Limb (tissue), 2 donors: ENCODE results near the gene SH3PXD2A.
"Not testable (repeated sequence)": the region's sequence is repeated elsewhere in the genome, so short reads cannot be mapped to it uniquely, and the experiment has no call there.

Source experiments
- DNase-seq, 2 donors: peaks; one replicate each; pipeline ENCODE4 v3.0.0-alpha.2; 2016; ENCODE audit errors: extremely low spot score in 2 of 2

SH3PXD2A gene

DNA sequence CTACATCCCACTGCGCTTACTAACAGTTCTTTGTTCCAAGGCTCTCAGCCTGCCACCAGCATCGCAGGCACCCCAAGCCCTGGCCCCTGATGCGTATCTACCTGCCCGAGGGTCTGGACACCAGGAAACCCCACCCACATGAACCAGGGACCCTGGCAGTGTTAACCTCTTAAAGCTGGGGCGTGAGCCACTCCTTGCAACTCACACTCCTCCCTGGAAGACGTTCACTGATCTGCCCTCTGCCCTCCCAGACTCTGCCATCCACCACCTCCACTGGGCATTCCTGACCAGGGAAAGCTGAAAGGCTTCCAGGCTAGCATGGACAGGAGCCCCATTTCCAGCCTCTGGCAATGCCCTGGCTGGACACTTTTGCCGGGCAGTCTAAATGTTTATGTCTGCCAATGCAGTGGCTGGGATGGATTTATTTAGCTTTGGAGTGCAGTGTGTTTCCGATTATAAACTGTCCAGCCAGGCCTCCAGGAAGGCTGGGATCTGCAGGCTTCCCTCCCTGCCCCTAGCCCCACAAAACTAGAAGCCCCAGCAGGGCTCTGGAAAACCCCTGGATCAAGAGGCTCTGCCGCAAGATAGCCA, 244.4 kb downstream of the SH3PXD2A start:
- DNase-seq = no peak

DNA sequence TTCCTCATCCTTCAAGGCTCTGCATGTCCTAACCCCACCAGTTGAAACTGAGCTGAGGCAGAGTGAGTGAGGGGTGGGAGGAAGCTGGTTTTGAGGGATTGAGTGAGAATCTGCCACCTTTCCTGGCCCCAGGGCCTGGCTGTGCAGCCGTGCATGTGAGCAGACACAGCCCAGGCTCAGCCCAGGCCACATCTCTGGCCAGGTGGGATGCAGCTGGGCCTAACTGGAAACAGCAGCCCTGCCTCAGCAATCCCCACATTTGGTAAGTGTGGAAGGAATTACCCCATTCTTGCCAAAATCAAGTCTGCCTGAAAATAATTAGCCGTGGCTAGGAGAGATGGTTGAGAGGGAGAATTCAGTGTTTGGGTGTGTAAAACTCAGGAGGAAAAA, 245.3 kb downstream of the SH3PXD2A start:
- no peak for DNase-seq

DNA sequence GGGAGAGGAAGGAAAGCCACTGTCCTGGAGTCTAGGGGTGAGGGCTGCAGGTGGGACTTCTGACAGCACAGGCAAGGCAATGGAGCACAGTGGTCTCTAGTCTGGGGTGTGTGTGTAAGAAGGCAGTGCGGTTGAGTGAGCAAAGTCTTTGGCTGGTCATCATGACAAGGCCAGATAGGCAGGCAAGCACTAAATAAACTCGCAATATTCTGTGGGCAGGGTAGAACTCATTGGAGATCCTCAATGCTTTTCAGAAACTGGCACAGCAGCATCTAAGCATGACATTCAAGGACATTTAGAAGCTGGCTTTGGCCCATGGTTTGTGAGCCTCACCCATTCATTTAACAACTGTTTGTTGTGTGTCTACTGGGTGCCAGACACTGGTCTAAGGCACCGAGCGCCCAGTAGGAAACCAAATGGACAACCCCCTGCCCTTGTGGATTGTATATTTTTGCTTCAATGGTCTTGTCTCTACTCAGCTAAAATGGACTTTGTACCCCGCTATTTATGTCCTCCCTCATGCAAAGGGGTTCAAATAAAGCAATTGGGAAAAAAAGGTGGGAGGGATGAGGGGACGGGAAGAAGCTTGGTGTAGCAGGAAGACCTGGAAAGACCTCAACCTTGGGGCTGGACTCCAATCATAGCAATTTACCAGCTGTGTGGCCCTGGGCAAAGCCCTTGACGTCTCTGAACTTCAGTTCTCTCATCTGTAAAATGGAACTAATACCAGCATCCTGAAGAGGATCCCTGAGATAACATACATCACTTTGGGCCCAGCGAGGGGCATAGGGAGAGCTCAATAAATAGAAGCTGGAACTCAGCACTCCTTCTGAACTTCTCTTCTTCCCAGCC, 245.9 kb downstream of the SH3PXD2A start:
- DNase-seq = no peak

DNA sequence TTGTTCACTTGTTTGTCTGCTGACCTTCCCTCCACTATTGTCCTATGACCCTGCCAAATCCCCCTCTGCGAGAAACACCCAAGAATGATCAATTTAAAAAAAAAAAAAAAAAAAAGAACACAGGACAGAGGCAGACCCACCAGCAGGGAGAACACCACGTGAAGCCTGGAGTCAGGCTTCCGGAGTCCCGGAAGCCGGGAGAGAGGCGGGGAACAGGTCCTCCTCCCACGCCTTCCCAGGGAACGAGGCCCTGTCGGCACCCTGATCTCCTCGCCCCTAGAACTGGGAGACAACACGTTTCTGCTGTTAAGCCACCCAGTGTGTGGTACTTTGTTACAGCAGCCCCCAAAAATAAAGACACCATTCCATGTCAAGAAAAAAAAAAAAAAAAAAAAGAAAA, 247.3 kb downstream of the SH3PXD2A start:
- not testable (repeated sequence) for DNase-seq

DNA sequence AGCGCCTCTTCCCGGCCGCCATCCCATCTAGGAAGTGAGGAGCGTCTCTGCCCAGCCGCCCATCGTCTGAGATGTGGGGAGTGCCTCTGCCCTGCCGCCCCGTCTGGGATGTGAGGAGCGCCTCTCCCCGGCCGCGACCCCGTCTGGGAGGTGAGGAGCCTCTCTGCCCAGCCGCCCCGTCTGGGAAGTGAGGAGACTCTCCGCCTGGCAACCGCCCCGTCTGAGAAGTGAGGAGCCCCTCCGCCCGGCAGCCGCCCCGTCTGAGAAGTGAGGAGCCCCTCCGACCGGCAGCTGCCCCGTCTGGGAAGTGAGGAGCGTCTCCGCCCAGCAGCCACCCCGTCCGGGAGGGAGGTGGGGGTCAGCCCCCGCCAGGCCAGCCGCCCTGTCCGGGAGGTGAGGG, 248.3 kb downstream of the SH3PXD2A start:
- DNase-seq = not testable (repeated sequence)

DNA sequence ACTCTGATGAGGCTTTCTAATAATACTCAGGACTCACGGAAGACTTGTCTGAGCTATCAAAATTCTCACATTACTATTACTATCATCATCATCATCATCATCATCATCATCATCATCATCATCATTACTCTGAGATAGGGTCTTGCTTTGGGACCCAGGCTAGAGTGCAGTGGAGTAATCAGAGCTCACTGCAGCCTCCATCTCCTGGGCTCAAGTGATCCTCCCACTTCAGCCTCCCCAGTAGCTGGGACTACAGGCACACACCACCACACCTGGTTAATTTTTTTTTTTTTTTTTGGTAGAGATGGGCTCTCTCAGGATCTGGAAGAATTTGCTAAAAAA, 249.3 kb downstream of the SH3PXD2A start:
- not testable (repeated sequence) for DNase-seq

DNA sequence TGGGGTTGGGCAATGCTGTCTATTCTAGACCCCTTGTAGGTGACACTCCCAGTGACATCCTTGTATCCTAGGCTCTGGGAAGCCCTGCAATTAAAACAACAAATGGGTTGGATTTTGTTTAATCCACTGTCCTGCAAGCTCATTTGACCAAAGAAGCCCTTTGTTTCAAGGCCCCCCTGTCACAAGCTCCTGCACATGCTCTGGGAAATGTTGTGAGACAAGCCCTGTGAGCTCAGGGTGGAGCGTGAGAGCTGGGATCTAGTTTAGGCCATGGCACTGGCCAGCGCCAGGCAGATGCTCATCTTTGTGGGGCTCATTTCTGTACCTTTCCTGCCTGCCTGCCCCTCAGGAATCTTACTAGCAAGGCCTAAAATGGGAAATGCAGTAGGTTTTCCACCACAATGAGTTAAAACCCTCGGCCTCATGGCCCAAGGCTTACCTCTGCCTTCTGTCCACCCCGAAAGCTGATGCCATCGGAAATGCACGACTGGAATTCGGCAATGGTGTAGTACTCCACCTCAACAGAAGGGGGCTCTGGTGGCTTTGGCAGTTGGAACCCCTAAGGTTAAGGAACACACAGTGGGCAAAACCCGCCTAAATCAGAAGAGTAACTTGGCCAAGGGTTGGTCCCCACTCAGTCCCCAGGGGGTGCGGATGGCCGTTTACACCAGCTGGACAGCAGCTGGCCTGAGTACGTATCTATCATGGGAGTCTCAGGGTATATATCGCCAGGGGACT, 249.8 kb downstream of the SH3PXD2A start:
- no peak for DNase-seq

DNA sequence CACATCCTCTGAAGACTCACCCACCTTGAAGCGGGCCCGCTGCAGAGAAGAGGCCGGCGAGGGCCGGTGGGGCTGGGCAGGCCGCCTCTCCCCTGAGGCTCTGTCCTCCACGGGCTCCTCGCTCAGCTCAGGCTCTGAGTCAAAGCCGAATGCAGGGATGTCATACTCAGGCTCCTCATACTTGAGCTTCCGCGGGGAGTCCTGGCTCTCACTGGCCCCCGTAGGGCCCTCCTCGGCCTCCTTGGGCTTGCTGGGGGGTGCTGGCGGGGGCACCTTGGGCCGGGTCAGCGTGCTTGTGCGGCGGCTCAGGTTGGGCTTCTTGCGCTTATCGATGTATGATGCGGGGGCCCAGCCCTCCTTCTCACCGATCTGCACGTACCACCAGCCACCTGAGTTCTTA, 252.0 kb downstream of the SH3PXD2A start:
- no peak for DNase-seq

DNA sequence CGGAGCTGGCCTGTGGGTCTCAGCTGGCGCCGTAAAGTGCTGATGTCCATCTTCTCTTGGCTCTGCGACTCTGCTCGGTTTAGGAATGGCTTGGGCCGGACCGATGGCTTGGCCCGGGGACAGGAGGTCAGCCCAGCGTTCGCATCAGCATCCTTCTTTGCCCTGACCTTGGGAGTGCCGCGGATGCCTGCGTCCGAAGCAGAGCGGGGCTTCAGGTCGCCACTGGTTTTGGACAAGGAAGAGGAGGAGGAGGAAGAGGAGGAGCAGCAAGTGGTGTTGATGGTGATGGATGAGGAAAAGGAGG, 252.6 kb downstream of the SH3PXD2A start:
- no peak for DNase-seq

DNA sequence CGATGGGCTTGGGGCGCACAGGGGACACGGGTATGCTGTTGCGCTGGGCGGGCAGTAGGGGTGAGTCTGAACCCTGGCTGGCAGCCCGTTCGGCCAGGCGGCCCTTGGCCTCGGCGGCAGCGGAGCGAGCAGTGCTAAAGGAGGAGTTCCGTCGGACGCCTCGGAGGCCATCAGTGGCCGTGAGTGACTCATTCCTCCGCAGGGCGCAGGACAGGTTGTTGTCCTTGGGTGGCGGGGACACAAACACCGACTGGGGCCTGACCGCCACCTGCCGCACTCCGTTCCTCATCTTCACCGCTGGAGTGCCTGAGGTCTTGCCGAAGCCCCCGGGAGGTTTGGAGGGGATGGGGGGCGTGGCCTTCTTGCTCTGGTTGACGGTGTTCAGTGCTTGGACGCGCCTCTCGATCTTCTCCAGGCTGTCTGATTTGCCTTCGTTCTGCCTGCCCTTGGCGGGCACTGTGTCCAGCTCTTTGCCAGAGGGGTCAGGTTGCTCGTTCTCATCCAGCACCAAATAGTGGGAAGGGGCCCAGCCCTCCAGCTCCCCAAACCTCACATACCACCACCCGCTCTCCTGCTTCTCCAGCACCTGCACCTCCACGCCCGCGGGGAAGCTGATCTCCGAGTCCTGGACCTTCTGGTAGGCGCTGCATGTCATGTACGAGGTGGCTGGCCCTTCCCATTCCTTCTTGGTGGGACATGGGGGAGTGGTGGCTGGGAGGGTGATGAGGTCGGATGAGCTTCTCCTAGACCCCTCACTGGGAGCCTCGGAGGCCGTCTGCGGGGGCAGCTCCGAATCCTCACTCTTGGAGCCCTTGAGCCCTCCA, 253.1 kb downstream of the SH3PXD2A start:
- no peak for DNase-seq

DNA sequence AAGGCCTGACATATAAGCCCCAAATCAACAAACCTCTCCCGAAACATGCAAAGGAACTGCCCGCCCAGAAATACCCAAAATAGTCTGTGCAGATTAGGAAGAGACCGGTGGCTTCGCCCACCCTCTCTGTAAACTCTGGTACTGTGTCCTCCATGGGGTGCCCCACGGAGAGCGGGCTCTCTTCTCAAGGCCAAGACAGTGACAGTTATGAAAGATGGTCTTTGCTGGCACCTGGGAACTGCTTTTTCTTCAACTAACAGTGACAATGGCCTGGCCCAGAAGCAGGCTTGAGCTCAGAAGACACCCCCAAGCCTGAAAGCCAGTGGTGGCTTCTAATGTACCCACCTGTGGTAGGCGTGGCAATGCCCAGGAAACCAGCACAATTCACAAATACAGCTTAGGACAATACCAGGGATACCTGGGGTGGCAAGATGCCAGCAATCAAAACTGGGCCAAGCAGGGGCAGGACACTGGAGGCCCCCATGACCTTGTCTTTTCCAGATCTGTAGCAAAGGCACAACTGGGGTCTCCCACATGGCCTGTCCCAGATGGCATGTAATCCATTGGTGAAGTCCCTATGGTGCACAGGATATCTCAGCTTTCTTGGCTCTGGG, 254.3 kb downstream of the SH3PXD2A start:
- DNase-seq = no peak

DNA sequence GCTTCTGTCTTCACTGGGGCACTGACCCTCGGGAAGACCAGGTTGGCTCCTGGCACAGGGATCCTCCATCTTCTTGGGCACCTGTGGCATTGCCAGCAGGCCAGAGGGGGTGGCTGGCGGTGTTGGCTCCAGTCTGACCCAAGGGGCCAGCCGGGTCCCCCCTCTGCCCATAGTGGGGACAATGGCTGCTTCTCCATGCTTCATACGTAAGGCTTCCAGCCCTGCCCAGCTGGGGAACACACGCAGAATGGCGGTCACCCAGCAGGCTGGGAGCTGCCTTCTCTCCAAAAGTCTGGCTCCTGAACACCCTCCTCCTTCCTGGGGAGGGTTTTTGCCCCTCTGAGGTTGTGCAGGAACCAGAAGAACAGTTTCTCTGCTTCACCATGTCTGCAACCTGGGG, 255.1 kb downstream of the SH3PXD2A start:
- no peak for DNase-seq

DNA sequence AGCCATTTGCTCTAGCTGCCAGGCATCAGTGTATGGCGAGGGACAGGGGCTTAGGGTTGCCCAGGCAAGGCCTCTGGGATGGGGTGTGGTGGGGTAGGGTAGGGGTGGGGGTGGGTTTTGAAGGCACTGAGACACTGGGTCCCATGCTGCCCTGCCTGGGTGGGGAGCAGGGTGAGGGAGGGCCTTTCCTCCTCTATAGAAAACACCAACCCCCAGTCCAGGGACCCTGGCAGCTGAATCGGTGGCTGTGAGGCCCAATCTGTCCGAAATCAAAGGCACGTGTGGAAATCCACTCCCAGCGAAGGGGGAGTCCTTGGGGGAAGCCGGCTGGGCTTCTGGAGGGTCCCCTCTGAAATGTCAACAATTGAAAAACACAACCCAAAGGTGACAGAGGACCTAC, 255.5 kb downstream of the SH3PXD2A start:
- no peak for DNase-seq

DNA sequence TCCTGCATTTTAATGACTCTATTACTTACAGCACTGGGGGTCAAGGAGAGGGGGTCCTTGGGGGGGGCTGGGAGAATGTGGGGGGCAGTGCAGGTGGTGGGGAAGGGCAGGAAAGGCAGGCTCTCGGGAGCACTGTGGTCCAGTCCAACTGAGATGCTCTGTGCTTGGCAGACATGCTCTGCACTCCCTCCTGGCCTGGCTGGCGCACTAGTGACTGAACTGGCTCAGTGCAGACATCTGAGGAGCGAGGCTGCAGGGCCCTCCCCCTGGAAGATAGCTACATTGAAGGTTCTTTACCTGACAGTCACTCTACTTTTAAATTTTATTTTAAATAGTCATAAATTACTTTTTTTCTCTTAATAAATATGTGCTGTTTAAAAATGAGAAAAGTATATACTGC, 256.2 kb downstream of the SH3PXD2A start:
- no peak for DNase-seq

DNA sequence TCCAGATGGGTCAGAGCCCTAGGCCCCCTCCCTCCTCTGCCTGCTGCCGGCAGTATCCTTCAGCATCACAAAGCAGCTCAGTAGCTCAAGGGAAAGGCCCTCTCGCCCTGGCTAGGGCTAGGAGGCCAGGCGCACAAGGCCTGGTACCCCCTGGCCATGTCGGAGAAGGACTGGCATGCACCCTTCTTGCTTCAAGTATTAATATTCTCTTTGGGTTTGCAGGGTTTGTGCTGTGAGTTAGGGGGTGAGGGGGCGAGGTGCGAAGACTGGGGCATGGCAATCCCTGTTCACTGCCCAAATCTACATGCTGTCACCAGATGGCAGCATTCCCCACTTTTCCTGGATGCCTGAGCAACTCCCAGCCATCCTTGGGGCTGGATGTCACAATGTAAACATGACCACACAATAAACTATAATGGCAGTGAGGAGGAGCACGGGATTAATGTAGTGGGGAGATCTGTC, 256.7 kb downstream of the SH3PXD2A start:
- DNase-seq = peak; percentile 60 to 78

DNA sequence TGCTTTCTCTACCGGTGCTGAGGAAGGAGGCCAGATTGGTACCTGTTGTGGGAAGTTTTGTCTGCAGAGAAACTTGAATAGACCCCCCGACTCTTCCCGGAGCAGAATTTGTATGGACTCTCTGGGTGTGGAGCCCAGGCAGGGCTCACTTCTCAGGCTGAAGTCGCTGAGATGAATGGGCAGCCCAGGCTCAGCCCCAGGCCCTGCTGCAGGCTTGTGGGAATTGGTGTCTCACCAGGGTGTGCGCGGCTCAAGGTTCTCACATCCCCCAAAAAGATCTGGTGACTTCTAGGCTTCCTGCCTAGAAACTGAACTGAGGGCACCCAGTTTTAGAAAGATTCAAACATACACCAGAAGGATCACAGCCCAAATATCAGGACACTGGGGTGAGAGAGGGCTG, 258.4 kb downstream of the SH3PXD2A start:
- DNase-seq = no peak

DNA sequence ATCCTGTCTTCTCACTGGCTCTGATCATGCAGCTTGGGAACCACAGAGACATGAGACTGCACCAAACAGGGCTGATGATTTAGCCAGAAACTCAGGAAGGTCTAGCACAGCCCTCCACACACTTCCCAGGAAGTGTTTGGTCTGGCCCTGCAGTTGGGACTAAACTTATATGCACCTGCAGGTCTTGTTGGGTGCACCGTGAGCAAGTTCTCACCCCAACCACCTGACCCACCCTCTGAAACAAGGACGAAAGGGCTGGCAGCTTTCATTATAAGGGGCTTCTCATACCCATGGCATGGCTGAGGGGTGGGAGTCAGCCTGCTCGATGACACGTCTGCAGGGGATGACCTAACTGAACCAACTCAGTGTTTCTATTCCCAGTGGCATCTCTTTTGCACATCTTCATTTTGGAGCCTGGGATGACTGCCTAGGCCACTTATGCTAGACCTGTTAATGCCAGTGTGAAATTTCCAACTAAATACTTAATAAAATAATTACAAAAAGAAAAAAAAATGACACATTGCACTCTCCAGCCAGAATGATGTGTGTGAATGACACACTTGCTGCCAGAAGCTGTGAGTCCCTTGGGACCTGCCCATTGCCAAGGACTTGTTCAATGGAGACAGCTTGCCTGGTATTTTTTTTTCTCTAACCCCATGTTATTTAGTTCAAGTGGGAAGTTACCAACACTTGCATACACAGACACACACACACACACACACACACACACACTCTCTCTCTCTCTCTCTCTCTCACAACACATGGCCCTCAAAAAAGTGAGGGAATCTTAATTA, 259.2 kb downstream of the SH3PXD2A start:
- DNase-seq = no peak

DNA sequence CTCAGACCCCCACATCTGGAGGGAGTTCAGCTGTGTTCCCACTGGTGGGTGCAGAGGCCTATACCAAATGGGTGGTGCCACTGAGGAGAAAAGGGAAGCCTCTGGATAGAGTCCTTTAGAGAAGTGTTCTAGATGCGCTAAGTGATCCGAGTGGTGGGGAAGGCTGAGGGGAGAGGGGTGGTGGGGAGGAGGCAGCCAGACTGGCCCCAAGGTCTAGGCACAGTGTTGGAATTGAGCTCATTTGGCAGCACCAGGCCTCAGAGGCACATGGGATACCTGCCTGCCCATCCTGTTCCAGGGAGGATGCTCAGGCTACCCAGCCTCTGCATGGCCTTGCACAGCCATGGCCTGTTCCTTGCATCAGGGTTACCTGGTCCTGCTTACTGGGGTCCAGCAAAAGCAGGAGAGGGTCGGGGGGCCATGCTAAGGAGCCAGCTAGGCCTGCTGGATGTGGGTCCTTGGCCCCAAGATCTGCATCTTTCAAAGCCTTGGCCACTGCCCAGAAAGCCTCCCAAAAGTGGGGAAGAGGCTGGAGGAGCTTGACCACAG, 262.3 kb downstream of the SH3PXD2A start:
- DNase-seq = no peak

DNA sequence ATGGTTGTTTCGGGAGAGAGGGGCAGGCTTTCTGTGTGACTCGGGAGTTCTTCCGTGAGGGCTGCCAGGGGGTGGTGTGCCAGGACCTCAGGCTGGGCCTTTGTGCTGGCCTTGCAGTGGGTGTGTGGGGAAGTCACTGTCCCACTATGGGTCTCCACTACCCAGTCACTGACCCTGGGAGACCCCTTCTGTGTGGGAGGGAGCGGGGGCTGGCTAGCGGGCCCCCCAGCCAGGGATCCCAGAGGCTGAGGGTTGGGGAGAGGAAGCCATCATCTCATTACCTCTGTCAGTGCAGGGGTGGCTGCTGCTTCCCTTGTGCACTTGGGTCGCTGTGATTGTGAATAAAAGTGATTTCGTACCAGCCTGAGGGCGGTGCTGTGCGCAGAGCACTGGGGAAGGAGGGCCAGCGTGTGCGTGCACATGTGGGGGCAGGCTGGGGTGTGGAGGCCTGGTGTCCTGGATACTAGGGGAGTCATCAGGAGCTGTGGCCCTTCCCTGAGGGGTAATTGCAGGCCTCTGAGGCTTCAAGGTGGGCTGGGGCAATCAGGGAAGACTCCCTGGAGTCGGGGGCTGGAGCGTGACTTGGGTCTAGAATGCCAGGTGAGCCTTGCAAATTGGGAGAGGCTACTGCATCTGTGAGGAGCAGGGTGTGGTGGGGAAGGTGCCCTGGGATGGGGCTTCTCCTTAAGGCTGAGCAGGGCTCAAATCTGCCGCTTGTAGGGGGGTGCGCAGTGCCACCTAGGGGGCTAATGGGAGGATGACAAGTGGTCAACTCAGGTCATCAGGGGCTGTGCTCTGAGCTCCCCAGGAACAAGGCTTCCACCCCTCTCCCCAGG, 263.0 kb downstream of the SH3PXD2A start:
- DNase-seq = peak in 1 of 2 donors; percentile 61
